Ascending aorta (tissue), 2 donors: Measurements from ENCODE around the gene TMEM165. TPM values are rescaled to one million over a fixed set of nuclear protein-coding genes. Genes with fewer than 3 reads are reported as not detected.

ENCODE experiments used
- DNase-seq, 2 donors: peaks; one replicate each; pipeline ENCODE4 v3.0.0-alpha.2; 2019; ENCODE audit warnings: low spot score in 2 of 2
- H3K27ac ChIP-seq, 2 donors: fragments of 200-600 bp; sonication (generic); one replicate each; pipeline ENCODE4 v1.5.1; 2016 to 2017; ENCODE audit warnings: mild to moderate bottlenecking in 1 of 2
- H3K27me3 ChIP-seq: fragments of 200-600 bp; sonication (generic); one replicate; pipeline ENCODE4 v1.5.1; 2017
- H3K36me3 ChIP-seq, 2 donors: fragments of 200-600 bp; sonication (generic); one replicate each; pipeline ENCODE4 v1.5.1; 2016
- H3K4me1 ChIP-seq, 2 donors: fragments of 200-600 bp; sonication (generic); one replicate each; pipeline ENCODE4 v1.5.1; 2016 to 2017; ENCODE audit warnings: mild to moderate bottlenecking in 1 of 2
- H3K4me3 ChIP-seq, 2 donors: fragments of 200-600 bp; sonication (generic); one replicate each; pipeline ENCODE4 v1.5.1; 2016 to 2017; ENCODE audit warnings: mild to moderate bottlenecking in 1 of 2
- H3K9me3 ChIP-seq, 2 donors: fragments of 200-600 bp; sonication (generic); one replicate each; pipeline ENCODE4 v1.5.1; 2016
- CTCF ChIP-seq, 3 experiments: fragments of 200-600 bp in 2 of 3; fragments of 450-650 bp in 1 of 3; sonication (generic) in 2 of 3; IDR thresholded peaks; one replicate each; pipeline ENCODE4 v1.5.1; 2016 to 2019; ENCODE audit warnings: antibody characterized with exemption in 3 of 3, mild to moderate bottlenecking in 1 of 3, moderate library complexity in 1 of 3
- intact Hi-C: fragments of 100-400 bp; cut with DNase I; formaldehyde crosslinking; loops from one replicate; pipeline ENCODE4 v1.15.1; 2023
- total RNA-seq: library from RNA; depleted of rRNA; stranded (reverse); fragments of >200 nt; gene quantifications from one replicate; pipeline ENCODE4 v1.1.0, GENCODE V29; 2016

Gene TMEM165
- total RNA-seq, 1 donor from 2014 or later: 178 TPM

GRCh38 chr4:55458611-55459010 is 62.9 kb downstream of the TMEM165 start:
- peaks cover 0 to 19% of the 10 kb centered on the region in 2 donors for H3K36me3 ChIP-seq
- H3K4me1 ChIP-seq: no peaks in the 10 kb centered on the region
- intact Hi-C loops: no loop called here
- no peaks in the 10 kb centered on the region for H3K9me3 ChIP-seq
- TF ChIP-seq CTCF (IDR thresholded peaks at IDR 0.05): no peak
- H3K27ac ChIP-seq: no peak overlapping the region
- H3K4me3 ChIP-seq: no peak overlapping the region
- H3K27me3 ChIP-seq: no peaks in the 10 kb centered on the region
- no peak for DNase-seq

GRCh38 chr4:55466001-55466400 is 70.2 kb downstream of the TMEM165 start:
- Histone ChIP-seq H3K9me3 (no peaks in the 10 kb centered on the region), H3K4me1 (no peaks in the 10 kb centered on the region), H3K27ac (no peak overlapping the region), H3K36me3 (peaks cover 0 to 33% of the 10 kb centered on the region in 2 donors), H3K4me3 (no peak overlapping the region), H3K27me3 (no peaks in the 10 kb centered on the region)
- no peak for TF ChIP-seq CTCF (IDR thresholded peaks at IDR 0.05)
- intact Hi-C loops: no loop called here
- no peak for DNase-seq

- Histone ChIP-seq H3K27me3 (no peaks in the 10 kb centered on the region), H3K4me1 (no peaks in the 10 kb centered on the region), H3K4me3 (no peak overlapping the region), H3K36me3 (peaks cover 11 to 44% of the 10 kb centered on the region in 2 donors), H3K27ac (no peak overlapping the region), H3K9me3 (no peaks in the 10 kb centered on the region)
- no peak for DNase-seq
- no peak for TF ChIP-seq CTCF (IDR thresholded peaks at IDR 0.05)
- intact Hi-C loops: no loop called here
Observed at GRCh38 chr4:55468724-55469123, 73.0 kb downstream of the TMEM165 start.

GRCh38 chr4:55469979-55470378 is 74.2 kb downstream of the TMEM165 start:
- Histone ChIP-seq H3K27ac (no peak overlapping the region), H3K36me3 (peaks cover 21 to 57% of the 10 kb centered on the region in 2 donors), H3K4me1 (no peaks in the 10 kb centered on the region), H3K27me3 (no peaks in the 10 kb centered on the region), H3K9me3 (no peaks in the 10 kb centered on the region), H3K4me3 (no peak overlapping the region)
- no peak for TF ChIP-seq CTCF (IDR thresholded peaks at IDR 0.05)
- DNase-seq: no peak
- intact Hi-C loops: no loop called here

Other genes with a start within 250 kb of the TMEM165 start
- gene SRD5A3, start 49.7 kb upstream of the TMEM165 start, total RNA-seq: 6.8 TPM
- 17.6 TPM for gene CLOCK, start 151.0 kb downstream of the TMEM165 start, total RNA-seq
- gene PDCL2, start 196.3 kb downstream of the TMEM165 start, total RNA-seq: not detected
- gene NMU, start 240.3 kb downstream of the TMEM165 start, total RNA-seq: not detected